ENCODE measurements around the gene ST8SIA1.

The ST8SIA1 gene

DNA sequence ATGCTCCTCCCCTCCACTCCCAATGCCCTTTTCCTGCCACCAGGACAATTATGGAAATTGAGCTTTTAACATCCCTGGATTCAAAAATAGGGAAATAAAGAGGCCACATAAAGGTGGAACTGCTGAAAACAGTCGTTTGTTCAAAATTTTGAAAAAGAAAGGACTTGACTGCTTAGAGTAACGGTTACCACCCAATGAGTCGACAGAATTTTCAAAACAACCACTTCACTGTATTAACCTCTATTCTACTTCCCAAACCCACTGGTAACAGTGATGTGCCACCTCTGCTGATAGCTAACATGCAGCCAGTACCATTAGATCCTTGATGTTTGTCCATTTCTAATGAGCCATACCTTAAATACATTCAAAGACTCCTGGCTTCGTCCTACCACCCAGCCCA is 4.9 kb downstream of the ST8SIA1 start:
- DNase-seq: no peak

DNA sequence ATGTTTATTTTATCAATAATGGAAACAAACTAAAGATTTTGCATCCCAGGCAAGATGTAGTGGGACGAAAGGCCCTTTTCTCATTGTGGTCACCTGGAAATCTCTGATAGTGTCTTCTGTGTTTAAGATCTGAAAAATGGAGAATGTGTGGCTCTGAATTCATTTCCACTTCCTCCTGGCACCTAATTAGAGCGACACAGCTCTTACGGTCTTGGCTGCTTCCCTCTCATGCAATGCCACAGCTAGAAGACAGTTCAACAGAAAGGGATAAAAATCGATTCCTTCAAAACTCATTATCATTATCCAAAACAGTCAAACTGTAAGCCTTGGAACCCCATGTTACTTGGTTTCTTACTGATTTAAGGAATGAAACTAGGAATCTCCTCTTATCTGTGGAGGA is 9.3 kb downstream of the ST8SIA1 start:
- no peak for DNase-seq

DNA sequence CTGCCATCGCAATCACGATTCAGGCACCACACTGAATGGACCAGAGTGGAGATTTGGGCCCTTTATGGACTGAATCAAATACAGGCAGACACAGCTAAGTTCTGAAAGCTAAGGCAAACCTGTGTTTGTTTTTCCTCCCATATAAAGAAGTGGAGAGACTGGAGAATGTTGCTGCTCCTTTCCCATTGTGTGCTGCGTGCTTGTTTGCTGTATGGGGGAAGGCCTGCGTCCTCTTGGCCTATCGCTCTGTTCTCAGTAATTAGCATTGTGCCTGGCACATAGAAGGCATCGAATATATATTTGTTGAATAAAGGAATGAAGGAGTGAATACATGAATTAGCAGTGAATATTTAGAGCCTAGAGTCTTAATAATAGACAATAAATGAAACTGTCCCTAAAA is 12.4 kb downstream of the ST8SIA1 start:
- DNase-seq: no peak

DNA sequence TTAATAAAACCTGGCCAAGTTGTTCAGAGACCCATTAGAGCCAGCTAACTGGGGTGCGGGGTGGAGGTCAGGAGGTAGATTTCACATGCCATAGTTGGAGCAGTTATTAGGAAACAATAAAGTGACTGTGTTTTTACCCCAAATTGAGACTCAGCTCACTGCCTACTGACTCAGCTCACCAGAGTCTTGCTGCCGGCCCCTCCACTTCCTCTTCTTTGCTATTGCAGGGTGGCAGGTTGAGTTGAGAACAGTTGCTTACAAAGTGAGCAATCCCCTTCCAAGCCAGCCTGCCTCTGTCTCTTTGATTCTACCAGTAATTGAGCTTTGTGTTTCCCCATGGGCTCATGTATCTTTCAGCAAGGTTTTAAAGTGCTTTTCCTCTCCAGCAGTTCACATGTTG is 12.9 kb downstream of the ST8SIA1 start:
- no peak for DNase-seq

DNA sequence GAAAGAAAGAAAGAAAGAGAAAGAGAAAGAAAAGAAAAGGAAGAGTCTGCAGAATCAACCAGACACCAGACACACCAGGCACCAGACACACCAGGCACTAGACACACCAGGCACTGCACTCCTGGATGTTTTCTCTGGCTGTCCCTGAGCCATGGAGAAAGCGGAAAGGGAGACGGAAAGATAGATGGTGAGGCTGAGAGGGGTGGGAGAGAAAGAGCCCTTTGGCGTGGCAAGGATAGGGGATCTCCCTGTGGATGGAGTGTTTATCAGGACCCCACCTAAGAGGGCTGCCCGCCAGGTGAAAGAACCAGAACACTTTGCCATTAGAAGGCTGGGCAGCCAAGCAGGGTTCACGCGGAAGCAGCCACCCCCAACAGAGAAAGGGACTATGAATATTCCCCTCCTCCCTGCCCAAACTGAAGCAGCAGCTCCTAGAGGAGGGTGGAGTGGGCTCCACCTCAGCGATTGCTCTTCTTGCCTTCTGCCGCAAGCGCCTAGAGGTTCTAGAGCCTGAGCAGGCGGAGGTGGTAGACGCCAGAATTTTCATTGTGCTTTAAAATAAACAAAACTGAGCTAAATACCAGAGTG is 13.4 kb downstream of the ST8SIA1 start:
- no peak for DNase-seq

DNA sequence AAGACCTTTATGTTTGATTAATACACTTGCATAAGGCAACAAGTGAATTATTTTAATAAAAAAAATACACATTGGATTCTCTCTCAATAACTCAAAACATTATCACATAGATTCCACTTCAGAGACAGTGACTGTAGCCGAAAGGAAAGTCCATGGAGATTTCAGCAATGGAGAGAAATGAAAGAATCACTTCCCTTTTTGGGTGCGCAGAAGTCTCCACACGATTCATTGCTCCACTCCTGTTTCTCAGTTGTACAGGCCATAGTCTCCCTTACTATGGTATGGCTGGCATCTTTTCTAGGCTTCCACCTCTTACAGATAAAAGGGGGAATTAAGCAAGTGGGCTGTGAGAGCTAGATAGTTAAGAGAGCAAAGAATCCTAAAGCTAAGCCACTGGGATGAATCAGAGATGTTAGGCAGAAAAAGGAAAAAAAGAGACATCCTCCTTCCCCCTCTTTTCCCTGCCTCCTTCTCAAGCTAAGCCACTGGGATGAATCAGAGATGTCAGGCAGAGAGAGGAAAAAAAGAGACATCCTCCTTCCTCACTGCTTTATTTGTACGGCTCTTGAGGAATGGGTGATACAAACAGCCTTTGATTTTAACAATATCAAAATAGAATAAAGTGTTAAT is 16.3 kb downstream of the ST8SIA1 start:
- no peak for DNase-seq

DNA sequence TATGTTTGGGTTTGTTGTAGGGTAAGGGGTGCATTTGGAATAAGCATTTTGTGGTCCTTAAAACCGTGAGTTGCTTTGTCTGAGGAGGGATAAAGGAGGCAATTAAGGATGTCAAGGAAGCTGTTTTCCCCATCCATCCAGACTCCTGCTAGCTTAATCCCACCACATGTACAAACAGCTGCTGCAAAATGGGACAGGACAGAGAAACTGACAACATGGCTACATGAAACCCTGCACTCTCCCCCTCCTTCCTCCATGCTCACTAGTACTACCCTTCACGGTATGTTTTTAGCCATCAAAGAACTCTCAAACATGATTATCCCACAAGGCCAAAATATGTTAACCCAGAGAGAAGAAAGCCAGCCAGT is 20.6 kb downstream of the ST8SIA1 start:
- DNase-seq: no peak

DNA sequence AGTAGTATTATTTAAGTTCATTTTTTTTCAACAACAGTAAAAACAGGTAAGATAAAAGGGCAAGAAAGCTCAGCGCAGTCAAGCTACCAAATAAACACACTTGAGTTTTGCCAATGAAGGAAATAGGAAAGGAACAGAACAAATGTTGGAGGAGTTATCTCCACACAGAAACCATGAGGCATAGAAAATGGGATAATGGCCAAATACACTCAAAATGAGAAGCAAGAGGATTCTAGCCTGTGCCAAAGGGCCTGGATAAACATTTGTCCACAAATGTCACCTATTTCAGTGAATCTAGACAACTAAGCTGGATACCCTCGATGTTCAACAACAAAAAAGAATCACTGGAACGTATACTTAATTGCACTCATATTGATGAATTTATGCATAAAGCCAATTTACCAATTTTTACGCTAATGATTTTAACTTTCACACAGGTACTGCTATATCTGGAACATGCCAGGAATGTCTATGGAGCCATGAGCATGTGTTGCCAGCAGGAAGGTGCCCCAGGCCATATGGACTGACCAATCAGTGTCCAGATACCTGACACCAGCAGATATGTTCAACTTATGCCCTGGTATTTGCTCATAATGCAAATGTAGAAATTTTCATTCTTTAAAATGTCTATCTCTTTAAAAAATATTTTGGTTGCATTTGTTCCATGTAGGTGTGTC is 21.1 kb downstream of the ST8SIA1 start:
- no peak for DNase-seq

DNA sequence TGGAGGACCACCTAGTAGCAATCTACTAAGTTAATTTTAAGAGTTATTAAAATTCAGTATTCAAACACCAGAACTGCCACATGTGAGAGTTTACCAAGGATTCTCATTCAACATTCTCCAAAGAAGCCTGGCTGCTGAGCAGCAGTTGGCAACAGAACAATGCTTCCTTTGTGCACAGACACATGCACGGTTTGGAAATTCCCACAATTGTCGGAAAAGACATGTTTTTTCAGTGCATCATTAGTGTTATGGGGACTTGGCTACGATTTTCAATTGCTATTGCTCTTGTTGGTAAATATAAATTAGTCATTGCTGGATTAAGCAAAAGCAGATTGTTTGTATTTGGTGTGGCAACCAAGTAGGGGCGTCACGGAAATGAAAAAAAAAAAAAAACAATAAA is 22.2 kb downstream of the ST8SIA1 start:
- DNase-seq: peak; percentile 56

DNA sequence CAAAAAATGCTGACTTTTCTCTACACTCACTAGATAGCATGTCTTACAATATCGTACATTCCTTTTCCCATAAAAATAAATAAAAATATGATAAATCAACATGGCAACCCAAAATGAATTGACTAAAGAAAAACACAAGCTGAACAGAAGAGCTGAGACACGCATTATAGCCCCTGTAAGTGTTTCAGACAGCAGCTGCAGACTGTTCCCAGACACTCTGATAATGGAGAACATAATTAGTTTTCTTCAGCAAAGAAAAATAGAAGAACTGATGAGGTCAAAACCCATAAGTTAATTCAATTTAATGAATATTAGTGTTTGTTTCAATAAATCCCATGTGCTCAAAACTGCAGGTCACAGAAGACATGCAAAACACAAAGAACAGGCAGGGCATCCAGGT is 23.8 kb downstream of the ST8SIA1 start:
- no peak for DNase-seq

DNA sequence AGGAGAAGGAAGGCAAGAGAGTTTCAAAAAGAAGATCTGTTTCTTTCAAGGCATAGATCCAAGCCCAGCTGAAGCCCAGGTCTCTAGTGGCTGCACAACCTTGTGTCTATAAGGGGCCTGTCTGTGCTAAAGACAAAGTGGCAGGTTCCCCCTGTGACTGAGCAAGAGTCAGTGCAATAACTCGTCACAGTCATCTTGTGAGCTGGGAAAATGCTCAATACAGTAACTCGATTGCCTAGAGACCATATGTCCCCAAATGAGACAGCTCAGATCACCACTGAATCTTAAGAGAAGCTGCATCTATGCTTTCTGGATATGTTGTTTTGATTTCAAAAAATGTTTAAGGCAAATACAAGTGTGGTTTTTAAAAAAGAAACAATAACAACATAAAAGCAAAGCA is 24.2 kb downstream of the ST8SIA1 start:
- no peak for DNase-seq

DNA sequence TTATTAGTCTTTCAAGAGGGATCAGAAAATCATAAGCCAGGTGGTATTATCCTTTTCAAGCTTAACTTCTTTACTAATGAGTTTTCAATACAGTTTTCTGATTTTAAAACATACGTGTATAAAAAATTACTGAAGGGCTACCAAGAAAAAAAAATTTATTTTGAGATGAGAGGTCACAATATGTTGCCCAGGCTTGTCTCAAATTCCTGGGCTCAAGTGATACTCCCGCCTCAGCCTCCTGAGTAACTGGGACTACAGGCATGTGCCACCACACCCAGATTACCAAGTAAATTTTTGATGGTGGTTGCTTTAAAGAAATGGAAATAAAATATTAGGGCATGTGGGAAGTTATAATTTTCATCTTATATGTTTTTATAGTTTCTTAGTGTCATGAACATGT is 26.7 kb downstream of the ST8SIA1 start:
- no peak for DNase-seq

DNA sequence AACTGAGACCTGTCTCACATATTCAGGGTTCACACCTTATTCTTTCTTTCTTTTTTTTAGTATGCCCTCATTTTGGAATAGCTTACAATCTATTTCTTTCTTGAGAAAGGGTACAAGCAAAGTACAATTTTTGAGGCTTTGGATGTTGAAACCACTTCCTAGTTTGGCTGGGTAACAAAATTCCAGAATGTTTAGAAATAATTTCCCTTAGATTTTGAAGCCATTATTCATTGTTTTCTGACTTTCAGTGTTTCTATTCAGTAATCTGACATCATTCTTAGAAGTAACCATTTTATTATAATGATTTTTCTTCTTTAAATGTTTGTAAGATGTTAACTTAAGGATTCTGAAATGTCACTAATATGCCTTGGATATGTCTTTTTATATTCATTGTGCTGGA is 28.2 kb downstream of the ST8SIA1 start:
- no peak for DNase-seq

DNA sequence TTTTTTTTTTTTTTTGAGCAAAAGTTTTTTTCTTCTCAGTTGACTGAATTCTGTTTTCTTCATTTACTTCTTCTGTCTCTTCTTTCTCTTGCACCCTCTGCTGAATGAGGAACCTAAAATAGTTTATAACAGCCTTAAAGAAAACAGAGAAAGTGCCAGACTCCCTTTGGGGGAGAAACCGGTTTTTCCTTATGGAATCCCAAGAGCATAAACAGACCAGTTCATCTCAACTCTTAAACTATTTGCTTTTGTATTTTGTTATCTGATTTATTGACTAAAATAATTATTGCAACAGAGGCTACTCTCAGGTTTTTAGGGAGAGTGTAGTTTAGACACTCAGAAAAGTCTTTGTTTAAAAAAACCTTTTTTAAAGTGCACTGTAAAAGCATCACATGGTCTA is 30.2 kb downstream of the ST8SIA1 start:
- no peak for DNase-seq

DNA sequence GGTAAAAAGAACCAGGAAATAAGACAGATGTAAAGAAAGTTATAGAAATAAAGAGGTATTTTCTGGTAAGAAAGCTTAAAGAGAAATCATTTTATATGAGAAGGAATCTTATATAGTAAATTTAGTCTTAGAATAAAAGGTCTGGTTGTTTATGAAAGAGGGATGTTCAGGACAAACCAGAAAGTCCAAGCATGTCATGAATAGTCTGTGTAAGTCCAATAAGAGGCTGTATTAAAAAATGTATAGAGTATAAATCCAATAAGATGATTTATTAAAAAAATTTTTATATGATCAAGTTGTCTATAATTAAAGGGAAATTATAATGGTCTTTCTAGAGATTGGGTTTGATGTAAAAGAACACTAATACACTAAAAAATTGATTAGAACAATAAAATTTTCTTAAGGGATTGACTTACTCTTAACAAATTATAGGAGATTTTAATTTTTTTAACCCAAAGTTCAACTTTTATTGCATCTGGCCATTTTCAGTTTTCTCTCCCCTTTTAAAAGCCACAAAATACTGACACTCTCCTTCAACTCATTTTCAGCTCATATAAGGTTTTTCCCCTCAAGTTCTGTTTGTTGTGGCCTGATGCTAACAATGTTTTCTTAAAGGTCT is 35.1 kb downstream of the ST8SIA1 start:
- no peak for DNase-seq

DNA sequence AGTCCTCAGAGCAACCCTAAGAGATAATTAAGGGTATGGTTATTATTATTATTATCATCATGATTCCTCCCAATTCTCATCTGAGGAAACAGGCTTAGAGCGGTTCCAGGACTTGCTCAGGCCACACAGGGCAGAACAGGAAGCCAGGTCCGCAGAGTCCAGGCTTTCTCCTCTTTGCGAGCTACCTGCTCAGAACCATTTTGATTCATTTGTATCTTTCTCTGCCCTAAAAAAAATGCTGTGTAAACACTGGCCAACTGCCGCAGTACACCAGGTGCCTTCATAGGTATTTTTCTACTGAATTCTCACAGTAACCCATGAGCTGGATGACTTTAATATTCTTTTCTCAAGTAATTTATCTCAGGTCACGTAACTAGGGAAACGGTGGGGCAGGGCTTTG is 45.3 kb downstream of the ST8SIA1 start:
- peak; percentile 75 for DNase-seq

DNA sequence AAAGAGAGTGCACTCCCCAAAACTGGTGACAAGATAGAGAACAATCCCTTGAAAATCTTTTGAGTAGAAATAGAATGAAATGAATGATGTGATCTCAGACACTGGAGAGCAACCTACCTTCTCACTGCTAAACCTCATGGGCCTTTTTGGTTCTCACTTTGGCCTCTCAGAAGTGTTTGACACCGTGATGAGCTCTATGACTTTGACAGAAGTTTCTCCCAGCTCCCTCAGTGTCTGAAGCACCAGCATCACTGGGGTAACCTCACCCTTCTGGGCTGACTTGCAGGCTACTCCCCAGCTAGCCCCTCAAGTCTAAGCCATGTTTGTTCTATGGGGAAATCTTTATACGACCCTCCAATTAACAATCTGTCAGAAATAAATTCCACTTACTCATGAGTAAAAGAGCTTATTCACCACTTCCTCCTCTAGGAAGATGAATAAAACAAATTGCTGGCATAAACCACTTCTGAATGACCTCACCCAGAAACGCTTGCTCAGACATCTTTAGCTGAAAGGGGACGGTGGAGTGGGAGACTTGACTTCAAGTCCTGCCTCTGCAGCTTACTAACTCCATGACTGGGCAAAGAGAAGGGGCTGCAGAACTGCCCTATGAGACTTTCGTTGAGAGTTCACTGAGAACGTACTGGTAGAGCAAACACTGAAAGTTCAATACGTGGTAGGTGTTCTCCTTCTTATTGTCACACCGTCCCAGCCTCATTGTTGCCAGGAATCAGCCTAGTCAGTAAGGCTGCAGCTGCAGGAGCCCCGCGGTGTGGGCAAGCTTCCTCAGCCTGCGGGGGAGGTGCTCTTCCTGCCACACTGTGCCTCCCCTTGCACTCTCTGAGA is 46.5 kb downstream of the ST8SIA1 start:
- no peak for DNase-seq

DNA sequence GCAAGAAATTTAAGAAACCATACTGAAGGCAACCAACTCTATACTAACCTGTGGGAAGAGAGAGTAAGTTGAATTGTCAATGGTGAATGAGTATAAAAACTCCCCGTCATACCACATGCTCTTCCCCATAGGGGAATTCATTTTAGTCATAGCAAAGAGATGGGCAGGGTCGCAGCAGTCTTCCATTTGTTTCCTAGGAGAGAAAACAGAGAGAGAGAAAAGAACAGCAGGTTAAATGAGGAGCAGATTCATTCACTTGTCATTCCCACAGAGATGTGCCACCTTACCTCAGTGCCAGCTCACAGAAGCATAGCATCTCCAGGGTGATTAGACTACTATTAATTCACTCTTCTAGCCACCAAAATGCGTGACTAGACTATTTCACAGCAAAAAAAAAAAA is 47.4 kb downstream of the ST8SIA1 start:
- DNase-seq: no peak

DNA sequence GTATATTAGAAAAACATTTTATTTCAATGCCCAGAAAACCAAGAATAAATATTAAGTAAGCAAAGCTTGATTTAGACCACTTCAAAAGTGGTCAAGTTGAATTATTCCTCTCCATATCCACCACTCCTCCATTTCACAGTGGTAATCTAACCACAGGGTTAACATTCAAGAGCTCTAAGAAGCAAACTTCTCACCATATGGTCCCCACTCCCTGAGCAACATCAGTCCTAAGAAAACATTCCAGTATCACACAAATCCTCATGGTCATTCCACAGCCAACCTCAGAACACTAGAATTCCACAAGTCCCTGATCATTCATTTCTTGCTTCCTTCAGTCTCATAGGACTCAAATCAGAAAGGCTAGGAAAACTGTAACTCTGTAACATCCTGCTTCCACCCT is 47.9 kb downstream of the ST8SIA1 start:
- no peak for DNase-seq

DNA sequence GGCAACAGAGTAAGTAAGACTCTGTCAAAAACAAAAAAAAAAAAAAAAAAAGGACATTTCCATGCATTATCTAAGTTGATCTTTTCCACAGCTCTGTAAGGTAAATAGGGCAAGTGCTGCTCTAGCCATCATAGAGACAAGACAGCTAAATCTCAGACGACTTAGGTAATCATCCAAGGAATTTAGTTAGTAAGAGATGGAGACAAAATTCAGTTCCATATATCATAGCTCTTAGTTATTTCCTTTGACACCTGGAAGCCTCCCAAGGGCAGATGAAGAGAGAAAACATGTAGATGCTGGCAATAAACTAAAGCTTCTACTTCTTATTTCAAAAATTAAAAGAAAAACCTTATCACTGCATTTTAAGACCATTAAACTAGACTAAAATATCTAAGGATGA is 48.7 kb downstream of the ST8SIA1 start:
- no peak for DNase-seq

DNA sequence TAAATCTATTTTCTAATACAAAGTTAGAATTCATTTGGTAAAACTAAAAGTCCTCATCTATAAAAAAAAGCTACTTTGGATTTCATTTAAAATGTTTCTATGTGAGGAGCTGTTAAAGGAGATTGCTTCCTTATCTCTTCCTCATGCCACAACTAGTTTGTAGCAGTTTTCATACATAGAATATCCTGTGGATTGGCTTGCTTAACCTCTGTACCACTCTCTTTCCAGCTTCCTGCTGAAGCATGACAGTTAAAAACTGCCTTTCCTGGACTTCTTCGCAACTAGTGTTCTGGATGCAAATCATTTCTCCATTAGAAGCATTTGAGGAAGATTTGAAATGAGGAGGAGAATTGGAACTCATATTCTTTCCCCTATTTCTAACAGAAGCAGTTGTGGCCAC is 49.6 kb downstream of the ST8SIA1 start:
- DNase-seq: no peak

DNA sequence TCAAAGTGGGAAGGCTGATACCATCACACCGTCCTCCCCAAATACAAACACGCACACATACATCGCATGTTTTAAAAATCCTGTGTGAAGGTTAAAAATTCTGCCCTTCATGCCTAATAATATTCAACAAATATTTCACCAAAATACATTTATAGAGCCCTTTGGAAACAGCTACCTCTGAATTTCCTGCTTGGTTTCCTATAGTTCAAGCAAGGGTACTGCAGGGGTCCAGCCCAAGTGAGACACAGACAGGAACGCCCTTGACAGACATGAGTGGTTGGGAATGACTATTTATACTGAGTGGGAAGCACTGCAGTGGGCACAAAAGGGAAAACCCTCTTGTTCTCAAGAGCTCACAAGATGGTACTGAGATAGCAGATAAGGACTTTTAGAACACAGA is 51.0 kb downstream of the ST8SIA1 start:
- DNase-seq: no peak

DNA sequence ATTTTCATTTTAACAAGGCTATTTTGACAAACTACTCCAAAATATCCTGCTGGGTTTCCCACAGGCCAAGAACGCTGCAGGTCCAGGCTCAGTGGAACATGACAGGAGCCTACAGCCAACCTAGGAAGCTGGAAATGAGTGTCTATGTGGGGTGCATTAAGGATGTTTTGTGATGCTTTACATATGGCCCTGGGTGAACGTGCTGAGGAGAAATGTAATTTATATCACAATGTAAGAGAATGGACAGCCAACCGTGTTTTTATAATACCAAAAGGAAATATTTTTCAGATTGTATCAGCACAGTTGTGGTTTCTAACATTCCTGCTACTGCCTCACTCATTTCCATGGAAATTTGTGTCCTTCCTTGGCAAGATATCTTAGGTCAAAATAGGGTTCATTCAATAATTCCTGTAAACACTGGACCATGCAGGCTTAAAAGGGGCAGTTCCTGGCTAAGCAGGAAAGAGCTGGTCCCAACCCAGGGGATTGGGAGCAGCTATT is 51.5 kb downstream of the ST8SIA1 start:
- DNase-seq: no peak

Data from NCI-H526 treated with DMSO at 0.1 percent for 48 hours (cell line).